Measurements from ENCODE around the gene ZBTB3. TPM values are rescaled to one million over a fixed set of nuclear protein-coding genes. Genes with fewer than 3 reads are reported as not detected.
A peak's percentile ranks its signal among the peaks of the same experiment; 100 is the strongest.

The ZBTB3 gene
- total and polyA plus RNA-seq, 2 of the 13 experiments (the other 11 are each of a cell fraction or from before 2014, with no cell fraction given) = 3.4 to 5.2 TPM

- TF ChIP-seq, protein P1, sequence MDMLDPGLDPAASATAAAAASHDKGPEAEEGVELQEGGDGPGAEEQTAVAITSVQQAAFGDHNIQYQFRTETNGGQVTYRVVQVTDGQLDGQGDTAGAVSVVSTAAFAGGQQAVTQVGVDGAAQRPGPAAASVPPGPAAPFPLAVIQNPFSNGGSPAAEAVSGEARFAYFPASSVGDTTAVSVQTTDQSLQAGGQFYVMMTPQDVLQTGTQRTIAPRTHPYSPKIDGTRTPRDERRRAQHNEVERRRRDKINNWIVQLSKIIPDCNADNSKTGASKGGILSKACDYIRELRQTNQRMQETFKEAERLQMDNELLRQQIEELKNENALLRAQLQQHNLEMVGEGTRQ (IDR thresholded peaks at IDR 0.05; ENCODE audit: low read depth, low read length) = no peak
- TF ChIP-seq, protein P1 (CRISPR knock-in tag; IDR thresholded peaks at IDR 0.05; ENCODE audit: borderline replicate concordance) = no peak
- TF ChIP-seq AFF4 (CRISPR knock-in tag; IDR thresholded peaks at IDR 0.05) (no peak), PCBP1 (IDR thresholded peaks at IDR 0.05; ENCODE audit: borderline replicate concordance, low read depth, low read length) (no peak), ZFP36 (IDR thresholded peaks at IDR 0.05; ENCODE audit: borderline replicate concordance, low read depth, low read length, partially characterized antibody) (no peak), HIVEP1 (CRISPR knock-in tag; IDR thresholded peaks at IDR 0.05) (no peak), HOXA7 (CRISPR knock-in tag; IDR thresholded peaks at IDR 0.05) (no peak), ZNF12 (CRISPR knock-in tag; IDR thresholded peaks at IDR 0.05) (0 out of 2 replicates have a peak, but pooled peaks have one; percentile 7), YEATS2 (CRISPR knock-in tag; IDR thresholded peaks at IDR 0.05; ENCODE audit: borderline replicate concordance) (peak; percentile 65; the same call in 1 of the 2 replicates), ZSCAN31 (CRISPR knock-in tag; IDR thresholded peaks at IDR 0.05; ENCODE audit: low read depth) (no peak)
- TF ChIP-seq, protein P2, sequence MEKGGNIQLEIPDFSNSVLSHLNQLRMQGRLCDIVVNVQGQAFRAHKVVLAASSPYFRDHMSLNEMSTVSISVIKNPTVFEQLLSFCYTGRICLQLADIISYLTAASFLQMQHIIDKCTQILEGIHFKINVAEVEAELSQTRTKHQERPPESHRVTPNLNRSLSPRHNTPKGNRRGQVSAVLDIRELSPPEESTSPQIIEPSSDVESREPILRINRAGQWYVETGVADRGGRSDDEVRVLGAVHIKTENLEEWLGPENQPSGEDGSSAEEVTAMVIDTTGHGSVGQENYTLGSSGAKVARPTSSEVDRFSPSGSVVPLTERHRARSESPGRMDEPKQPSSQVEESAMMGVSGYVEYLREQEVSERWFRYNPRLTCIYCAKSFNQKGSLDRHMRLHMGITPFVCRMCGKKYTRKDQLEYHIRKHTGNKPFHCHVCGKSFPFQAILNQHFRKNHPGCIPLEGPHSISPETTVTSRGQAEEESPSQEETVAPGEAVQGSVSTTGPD (CRISPR knock-in tag; IDR thresholded peaks at IDR 0.05) = no peak
- TF ChIP-seq, protein P3, sequence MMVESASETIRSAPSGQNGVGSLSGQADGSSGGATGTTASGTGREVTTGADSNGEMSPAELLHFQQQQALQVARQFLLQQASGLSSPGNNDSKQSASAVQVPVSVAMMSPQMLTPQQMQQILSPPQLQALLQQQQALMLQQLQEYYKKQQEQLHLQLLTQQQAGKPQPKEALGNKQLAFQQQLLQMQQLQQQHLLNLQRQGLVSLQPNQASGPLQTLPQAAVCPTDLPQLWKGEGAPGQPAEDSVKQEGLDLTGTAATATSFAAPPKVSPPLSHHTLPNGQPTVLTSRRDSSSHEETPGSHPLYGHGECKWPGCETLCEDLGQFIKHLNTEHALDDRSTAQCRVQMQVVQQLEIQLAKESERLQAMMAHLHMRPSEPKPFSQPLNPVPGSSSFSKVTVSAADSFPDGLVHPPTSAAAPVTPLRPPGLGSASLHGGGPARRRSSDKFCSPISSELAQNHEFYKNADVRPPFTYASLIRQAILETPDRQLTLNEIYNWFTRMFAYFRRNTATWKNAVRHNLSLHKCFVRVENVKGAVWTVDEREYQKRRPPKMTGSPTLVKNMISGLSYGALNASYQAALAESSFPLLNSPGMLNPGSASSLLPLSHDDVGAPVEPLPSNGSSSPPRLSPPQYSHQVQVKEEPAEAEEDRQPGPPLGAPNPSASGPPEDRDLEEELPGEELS (CRISPR knock-in tag; IDR thresholded peaks at IDR 0.05) = 0 out of 2 replicates have a peak, but pooled peaks have one; percentile 21
- TF ChIP-seq, protein P4, sequence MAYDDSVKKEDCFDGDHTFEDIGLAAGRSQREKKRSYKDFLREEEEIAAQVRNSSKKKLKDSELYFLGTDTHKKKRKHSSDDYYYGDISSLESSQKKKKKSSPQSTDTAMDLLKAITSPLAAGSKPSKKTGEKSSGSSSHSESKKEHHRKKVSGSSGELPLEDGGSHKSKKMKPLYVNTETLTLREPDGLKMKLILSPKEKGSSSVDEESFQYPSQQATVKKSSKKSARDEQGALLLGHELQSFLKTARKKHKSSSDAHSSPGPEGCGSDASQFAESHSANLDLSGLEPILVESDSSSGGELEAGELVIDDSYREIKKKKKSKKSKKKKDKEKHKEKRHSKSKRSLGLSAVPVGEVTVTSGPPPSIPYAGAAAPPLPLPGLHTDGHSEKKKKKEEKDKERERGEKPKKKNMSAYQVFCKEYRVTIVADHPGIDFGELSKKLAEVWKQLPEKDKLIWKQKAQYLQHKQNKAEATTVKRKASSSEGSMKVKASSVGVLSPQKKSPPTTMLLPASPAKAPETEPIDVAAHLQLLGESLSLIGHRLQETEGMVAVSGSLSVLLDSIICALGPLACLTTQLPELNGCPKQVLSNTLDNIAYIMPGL (CRISPR knock-in tag; IDR thresholded peaks at IDR 0.05; ENCODE audit: borderline replicate concordance in 1 of 2, low read depth in 1 of 2) = no peak; a peak in 2 of 4 replicates
- TF ChIP-seq, protein P5, sequence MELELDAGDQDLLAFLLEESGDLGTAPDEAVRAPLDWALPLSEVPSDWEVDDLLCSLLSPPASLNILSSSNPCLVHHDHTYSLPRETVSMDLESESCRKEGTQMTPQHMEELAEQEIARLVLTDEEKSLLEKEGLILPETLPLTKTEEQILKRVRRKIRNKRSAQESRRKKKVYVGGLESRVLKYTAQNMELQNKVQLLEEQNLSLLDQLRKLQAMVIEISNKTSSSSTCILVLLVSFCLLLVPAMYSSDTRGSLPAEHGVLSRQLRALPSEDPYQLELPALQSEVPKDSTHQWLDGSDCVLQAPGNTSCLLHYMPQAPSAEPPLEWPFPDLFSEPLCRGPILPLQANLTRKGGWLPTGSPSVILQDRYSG (CRISPR knock-in tag; IDR thresholded peaks at IDR 0.05) = no peak
Measured at GRCh38 chr11:62728171-62728988, 25.6 kb downstream of the ZBTB3 start, which contains the start of gene TTC9C (continued).
